Activated CD8-positive, alpha-beta T cell treated with anti-CD3 and anti-CD28 coated beads, Interleukin-2, amount 10 ng/mL, durations not matched to agents 7 days and 5 days (primary cell): ENCODE data around the gene COMMD7. TPM values are rescaled to one million over a fixed set of nuclear protein-coding genes. Genes with fewer than 3 reads are reported as not detected.
A peak's percentile ranks its signal among the peaks of the same experiment; 100 is the strongest.

Source experiments
- ATAC-seq: fragments of 150-1000 bp; cut with Tn5 transposase; one replicate; pipeline ENCODE4 v1.10.0; 2021; ENCODE audit warnings: moderate library complexity
- CTCF ChIA-PET: fragments of 350-600 bp; sonication (Branson Sonifier 250); formaldehyde crosslinking; loops from one replicate; lab custom pipeline; 2021; ENCODE audit warnings: antibody characterized with exemption; lab: Charles Lee
- POLR2A ChIA-PET: fragments of 350-600 bp; sonication (Branson Sonifier 250); formaldehyde crosslinking; loops from one replicate; lab custom pipeline; 2021; ENCODE audit warnings: antibody characterized with exemption; lab: Charles Lee
- DNase-seq: peaks from one replicate; pipeline ENCODE4 v3.0.0-alpha.2; 2020
- H3K27ac Mint-ChIP-seq: one replicate; pipeline ENCODE4 v1.8.0; 2021; ENCODE audit warnings: mild to moderate bottlenecking, mixed read lengths
- H3K27me3 Mint-ChIP-seq: one replicate; pipeline ENCODE4 v1.8.0; 2021; ENCODE audit warnings: low read depth, mixed read lengths
- H3K36me3 Mint-ChIP-seq: one replicate; pipeline ENCODE4 v1.8.0; 2021; ENCODE audit warnings: low read depth, mixed read lengths
- H3K4me1 Mint-ChIP-seq: one replicate; pipeline ENCODE4 v1.8.0; 2021; ENCODE audit warnings: low read depth, mixed read lengths
- H3K4me3 Mint-ChIP-seq: one replicate; pipeline ENCODE4 v1.8.0; 2021; ENCODE audit warnings: mild to moderate bottlenecking, mixed read lengths
- H3K9me3 Mint-ChIP-seq: one replicate; pipeline ENCODE4 v1.8.0; 2022; ENCODE audit warnings: mixed read lengths; ENCODE audit not compliant: insufficient read depth
- total RNA-seq, 2 experiments: library from RNA; stranded (reverse); gene quantifications; one replicate each; pipeline ENCODE4 v1.2.3, GENCODE V29; 2021

The COMMD7 gene
- total RNA-seq, result 10 to 100 TPM; 65.5 to 68.4 TPM

DNA sequence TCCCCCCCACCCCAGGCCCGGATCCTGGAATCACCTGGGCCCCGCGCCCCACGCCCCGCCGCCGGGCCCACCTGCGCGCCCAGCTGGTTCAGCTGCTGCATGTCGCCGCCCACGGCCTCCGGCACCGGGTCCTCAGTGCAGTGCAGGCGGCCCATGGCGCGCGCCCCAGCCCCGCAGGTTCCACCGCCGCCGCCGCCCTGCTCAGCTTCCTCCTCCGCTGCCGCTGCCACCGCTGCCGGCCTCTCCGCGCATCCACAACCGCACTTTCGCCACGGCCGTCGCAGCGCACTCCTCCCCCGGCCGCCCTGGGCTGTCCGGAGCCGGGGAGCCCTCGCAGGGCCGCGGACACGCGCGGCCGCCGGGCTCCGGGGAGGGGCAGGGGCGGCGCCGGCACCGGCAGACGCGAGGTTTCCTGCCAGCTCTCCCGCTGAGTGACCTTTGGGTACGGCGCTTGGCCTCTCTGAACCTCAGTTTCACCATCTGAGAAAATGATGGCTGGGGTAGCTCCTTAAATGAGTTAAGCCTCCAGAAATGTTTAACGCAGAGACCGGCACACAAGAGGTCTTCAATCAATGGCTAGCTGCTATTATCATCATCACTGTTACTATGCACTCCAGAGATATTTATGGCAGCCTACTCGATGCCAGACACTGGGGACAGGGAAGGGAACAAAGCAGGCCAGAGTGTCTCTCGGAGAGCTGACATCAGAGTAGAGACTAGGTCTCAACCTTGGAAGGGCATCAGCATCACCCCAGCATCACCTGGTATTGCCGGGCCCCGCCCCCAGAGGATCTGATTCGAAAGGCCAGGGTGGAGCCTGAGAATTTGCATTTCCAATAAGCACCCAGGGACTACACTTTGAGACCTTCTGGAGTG is at the start of gene COMMD7:
Gene COMMD7, minus strand, starts transcription at position 231 of the 876 bp plus-strand sequence. Its CDS starts 76 bp downstream, at position 155.
- ChIA-PET POLR2A (interaction anchor here (0.6 to 2.6 kb wide), 13 partner anchors 8 to 215 kb away, joined by 3 to 15 read pairs (median 4); partner anchors contain the start of genes C20orf203, DNMT3B and MAPRE1), CTCF (interaction anchor here (0.7 to 5.4 kb wide), 11 partner anchors 16 to 221 kb away, joined by 3 to 60 read pairs (median 3); partner anchors contain the start of genes C20orf203 and DNMT3B)

DNA sequence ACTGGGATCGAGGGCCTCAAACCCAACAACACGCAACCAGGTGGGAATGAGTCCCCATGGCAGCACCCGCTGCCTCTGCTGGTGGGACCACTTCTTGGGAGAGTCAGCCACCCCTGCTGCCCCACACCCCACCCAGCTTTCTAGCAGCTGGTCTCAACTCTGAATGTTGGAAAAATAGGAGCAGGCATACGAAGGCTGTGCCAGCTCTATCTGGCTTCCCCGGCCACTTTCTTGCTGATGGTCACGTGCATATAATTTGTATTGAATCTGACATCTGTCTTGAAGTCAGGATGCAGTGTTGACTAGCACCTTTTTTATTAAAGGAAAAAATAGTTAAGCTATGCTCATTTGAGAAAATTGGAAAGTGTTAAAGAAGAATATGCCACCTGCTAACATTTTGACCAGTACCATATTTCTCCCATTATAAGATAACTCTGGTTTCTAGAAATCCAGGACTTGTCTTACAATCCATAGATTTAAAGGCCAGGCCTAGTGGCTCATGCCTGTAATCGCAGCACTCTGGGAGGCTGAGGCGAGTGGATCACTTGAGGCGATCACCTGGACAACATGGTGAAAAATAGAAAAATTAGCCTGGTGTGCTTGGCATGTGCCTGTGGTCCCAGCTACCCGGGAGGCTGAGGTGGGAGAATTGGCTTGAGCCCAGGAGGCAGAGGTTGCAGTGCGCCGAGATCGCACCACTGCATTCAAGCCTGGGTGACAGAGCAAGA is 49.6 kb upstream of the COMMD7 start:
- DNase-seq (no peak), ATAC-seq (no peak)
- ChIA-PET POLR2A (no interaction called here), CTCF (interaction anchor here (1.0 to 2.1 kb wide), 8 partner anchors 15 to 303 kb away, joined by 3 to 14 read pairs (median 4); partner anchors contain the start of genes C20orf203 and MAPRE1)
- peak overlapping the region; percentile 73 for H3K27ac Mint-ChIP-seq
- no peaks in the 10 kb centered on the region for H3K27me3 Mint-ChIP-seq
- no peaks in the 10 kb centered on the region for H3K9me3 Mint-ChIP-seq
- no peak overlapping the region for H3K4me3 Mint-ChIP-seq
- H3K36me3 Mint-ChIP-seq, result peaks cover 10% of the 10 kb centered on the region
- peaks cover 30% of the 10 kb centered on the region for H3K4me1 Mint-ChIP-seq

More for the DNA sequence above, at the start of gene COMMD7:
- Mint-ChIP-seq H3K36me3 (peaks cover 18% of the 10 kb centered on the region), H3K4me1 (peaks cover 45% of the 10 kb centered on the region), H3K27ac (peak within 1 kb of the TSS; percentile 98), H3K9me3 (no peaks in the 10 kb centered on the region), H3K27me3 (no peaks in the 10 kb centered on the region), H3K4me3 (peak within 1 kb of the TSS; percentile 98)
- ATAC-seq (peak; percentile 83), DNase-seq (peak; percentile 86)

DNA sequence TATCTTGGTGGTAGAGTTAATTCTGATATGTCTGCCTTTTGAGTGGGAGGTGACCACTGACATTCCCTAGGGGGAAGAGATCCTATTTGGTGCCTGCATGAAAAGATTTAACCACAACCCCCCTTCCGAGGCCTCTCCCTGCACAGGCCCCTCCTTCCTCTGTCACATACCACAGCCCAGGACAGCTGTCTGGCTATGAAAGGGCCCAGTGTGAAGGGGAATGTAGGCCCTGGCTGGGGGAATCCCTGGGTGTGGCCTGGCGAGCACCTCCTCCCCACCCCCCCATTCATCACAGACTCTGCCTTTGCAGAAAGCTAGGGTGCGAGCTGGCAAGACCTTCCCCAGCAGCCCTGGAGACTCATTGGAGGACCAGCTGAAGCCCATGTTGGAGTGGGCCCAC is 49.0 kb upstream of the COMMD7 start:
- CTCF ChIA-PET, result interaction anchor here (1.0 to 2.1 kb wide), 8 partner anchors 14 to 304 kb away, joined by 3 to 14 read pairs (median 4); partner anchors contain the start of genes C20orf203 and MAPRE1
- ATAC-seq (no peak), DNase-seq (no peak)
- POLR2A ChIA-PET, result interaction anchor here (0.5 kb wide), 1 partner anchor 1312 kb away, joined by 3 read pairs; no protein-coding TSS in a partner anchor
- Mint-ChIP-seq H3K27me3 (no peaks in the 10 kb centered on the region), H3K9me3 (no peaks in the 10 kb centered on the region), H3K27ac (no peak overlapping the region), H3K4me1 (peaks cover 30% of the 10 kb centered on the region), H3K4me3 (no peak overlapping the region), H3K36me3 (peaks cover 10% of the 10 kb centered on the region)

DNA sequence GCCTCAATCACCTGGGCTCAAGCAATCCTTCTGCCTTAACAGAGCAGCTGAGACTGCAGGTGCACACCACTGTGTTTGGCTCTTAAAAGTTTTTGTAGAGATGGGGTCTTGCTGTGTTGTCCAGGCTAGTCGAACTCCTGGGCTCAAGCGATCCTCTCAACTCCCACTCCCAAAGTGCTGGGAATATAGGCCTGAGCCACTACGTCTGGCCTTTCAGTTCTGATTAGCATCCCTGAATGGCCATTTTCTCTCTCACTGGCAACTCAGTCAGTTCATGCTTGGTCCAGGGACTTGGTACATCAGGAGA is 47.4 kb upstream of the COMMD7 start:
- peaks cover 24% of the 10 kb centered on the region for H3K4me1 Mint-ChIP-seq

GRCh38 chr20:32789896-32790750 is 46.9 kb upstream of the COMMD7 start:
- DNase-seq, result peak; percentile 79
- peaks cover 8% of the 10 kb centered on the region for H3K36me3 Mint-ChIP-seq
- ChIA-PET POLR2A (interaction anchor here (0.6 to 1.3 kb wide), 2 partner anchors 40 to 409 kb away, joined by 3 to 4 read pairs; no protein-coding TSS in a partner anchor), CTCF (interaction anchor here (0.6 to 3.1 kb wide), 24 partner anchors 11 to 503 kb away, joined by 3 to 27 read pairs (median 4); partner anchors contain the start of genes C20orf203 and EFCAB8)
- no peak overlapping the region for H3K4me3 Mint-ChIP-seq
- ATAC-seq, result peak; percentile 80
- no peaks in the 10 kb centered on the region for H3K27me3 Mint-ChIP-seq
- H3K9me3 Mint-ChIP-seq, result no peaks in the 10 kb centered on the region
- H3K27ac Mint-ChIP-seq, result no peak overlapping the region
- peaks cover 24% of the 10 kb centered on the region for H3K4me1 Mint-ChIP-seq

More for the DNA sequence above, 47.4 kb upstream of the COMMD7 start:
- Mint-ChIP-seq H3K27ac (no peak overlapping the region), H3K9me3 (no peaks in the 10 kb centered on the region), H3K4me3 (no peak overlapping the region), H3K27me3 (no peaks in the 10 kb centered on the region), H3K36me3 (peaks cover 10% of the 10 kb centered on the region)
- DNase-seq (no peak), ATAC-seq (no peak)
- POLR2A ChIA-PET, result interaction anchor here (0.6 to 1.3 kb wide), 2 partner anchors 39 to 409 kb away, joined by 3 to 4 read pairs; no protein-coding TSS in a partner anchor
- CTCF ChIA-PET, result interaction anchor here (0.6 to 3.1 kb wide), 16 partner anchors 12 to 502 kb away, joined by 3 to 27 read pairs (median 6); partner anchors contain the start of genes C20orf203 and EFCAB8

- no peak for ATAC-seq
- H3K36me3 Mint-ChIP-seq, result peaks cover 7% of the 10 kb centered on the region
- POLR2A ChIA-PET, result interaction anchor here (0.6 kb wide), 1 partner anchor 125 kb away, joined by 4 read pairs; no protein-coding TSS in a partner anchor
- no peaks in the 10 kb centered on the region for H3K27me3 Mint-ChIP-seq
- CTCF ChIA-PET, result no interaction called here
- peaks cover 1% of the 10 kb centered on the region for H3K4me1 Mint-ChIP-seq
- no peaks in the 10 kb centered on the region for H3K9me3 Mint-ChIP-seq
- no peak overlapping the region for H3K27ac Mint-ChIP-seq
- no peak for DNase-seq
- no peak overlapping the region for H3K4me3 Mint-ChIP-seq
Observed at GRCh38 chr20:32787168-32787567, 43.9 kb upstream of the COMMD7 start.

GRCh38 chr20:32786059-32786760 is 42.9 kb upstream of the COMMD7 start:
- Mint-ChIP-seq H3K36me3 (peaks cover 7% of the 10 kb centered on the region), H3K4me3 (no peak overlapping the region), H3K9me3 (no peaks in the 10 kb centered on the region), H3K27me3 (no peaks in the 10 kb centered on the region), H3K4me1 (no peaks in the 10 kb centered on the region), H3K27ac (no peak overlapping the region)
- ATAC-seq (no peak), DNase-seq (no peak)
- POLR2A ChIA-PET, result interaction anchor here (0.6 kb wide), 1 partner anchor 124 kb away, joined by 4 read pairs; no protein-coding TSS in a partner anchor
- CTCF ChIA-PET, result interaction anchor here (0.6 kb wide), 1 partner anchor 9 kb away, joined by 3 read pairs; no protein-coding TSS in a partner anchor

- no peak overlapping the region for H3K27ac Mint-ChIP-seq
- H3K4me3 Mint-ChIP-seq, result no peak overlapping the region
- H3K9me3 Mint-ChIP-seq, result no peaks in the 10 kb centered on the region
- H3K4me1 Mint-ChIP-seq, result no peaks in the 10 kb centered on the region
- no peaks in the 10 kb centered on the region for H3K27me3 Mint-ChIP-seq
- H3K36me3 Mint-ChIP-seq, result peaks cover 7% of the 10 kb centered on the region
- ChIA-PET POLR2A (no interaction called here), CTCF (interaction anchor here (2.6 kb wide), 1 partner anchor 111 kb away, joined by 14 read pairs; the partner anchor contains the start of gene C20orf203)
- DNase-seq (no peak), ATAC-seq (no peak)
Observed at GRCh38 chr20:32784369-32785080, 41.3 kb upstream of the COMMD7 start.

GRCh38 chr20:32780749-32781655 is 37.7 kb upstream of the COMMD7 start:
- Mint-ChIP-seq H3K9me3 (no peaks in the 10 kb centered on the region), H3K27me3 (no peaks in the 10 kb centered on the region)

More at GRCh38 chr20:32780749-32781655, 37.7 kb upstream of the COMMD7 start:
- POLR2A ChIA-PET, result no interaction called here
- ATAC-seq (no peak), DNase-seq (no peak)
- Mint-ChIP-seq H3K4me3 (no peak overlapping the region), H3K27ac (no peak overlapping the region), H3K4me1 (peaks cover 22% of the 10 kb centered on the region), H3K36me3 (peaks cover 2% of the 10 kb centered on the region)
- CTCF ChIA-PET, result interaction anchor here (0.6 to 7.7 kb wide), 3 partner anchors 13 to 106 kb away, joined by 3 to 370 read pairs (median 3); partner anchors contain the start of genes C20orf203 and COMMD7
